Mammary epithelial cell (primary cell): ENCODE results near the gene CITED2.

Experiments
- CTCF ChIP-seq, 2 donors: IDR thresholded peaks in 1 of 2; conservative IDR thresholded peaks in 1 of 2; 2 replicates each; pipeline ENCODE4 v1.5.1; 2011 to 2012; ENCODE audit warnings: inconsistent platforms in 2 of 2, low read length in 2 of 2, mild to moderate bottlenecking in 2 of 2, control low read depth in 1 of 2, low read depth in 1 of 2; ENCODE audit not compliant: insufficient read depth in 1 of 2; ENCODE audit errors: extremely low read depth in 1 of 2
- EZH2 ChIP-seq: IDR thresholded peaks from 2 replicates; pipeline ENCODE4 v1.6.1; 2012; ENCODE audit warnings: low read length, inconsistent platforms, borderline replicate concordance

- TF ChIP-seq CTCF (conservative IDR thresholded peaks at IDR 0.05 in 1 of 2, IDR thresholded peaks at IDR 0.05 in 1 of 2; ENCODE audit: extremely low read depth in 1 of 2, insufficient read depth in 1 of 2, low read depth in 1 of 2, low read length in 2 of 2) (no peak), EZH2 (no peak)
Observed at GRCh38 chr6:139373928-139374356, 506 bp downstream of the CITED2 start.
